Activated CD4-positive, alpha-beta T cell treated with anti-CD3 and anti-CD28 coated beads, Interleukin-2, amount 50 U/mL, for 16 hours (primary cell): ENCODE data around the gene ITIH6.

Experiments
- DNase-seq: peaks from one replicate; pipeline ENCODE4 v3.0.0-alpha.2; 2020

Gene ITIH6

DNA sequence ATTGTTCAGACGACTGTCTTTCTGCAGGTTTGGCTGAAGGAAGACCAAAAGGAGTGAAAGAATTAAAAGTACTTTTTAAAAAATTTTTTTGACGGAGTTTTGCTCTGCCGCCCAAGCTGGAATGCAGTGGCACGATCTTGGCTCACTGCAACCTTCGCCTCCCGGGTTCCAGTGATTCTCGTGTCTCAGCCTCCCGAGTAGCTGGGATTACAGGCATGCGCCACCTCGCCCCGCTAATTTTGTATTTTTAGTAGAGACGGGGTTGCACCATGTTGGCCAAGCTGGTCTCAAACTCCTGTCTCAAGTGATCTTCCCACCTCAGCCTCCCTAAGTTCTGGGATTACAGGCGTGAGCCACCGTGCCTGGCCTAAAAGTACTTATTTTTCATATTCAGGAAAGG is 86.3 kb downstream of the ITIH6 start:
- DNase-seq: no peak

DNA sequence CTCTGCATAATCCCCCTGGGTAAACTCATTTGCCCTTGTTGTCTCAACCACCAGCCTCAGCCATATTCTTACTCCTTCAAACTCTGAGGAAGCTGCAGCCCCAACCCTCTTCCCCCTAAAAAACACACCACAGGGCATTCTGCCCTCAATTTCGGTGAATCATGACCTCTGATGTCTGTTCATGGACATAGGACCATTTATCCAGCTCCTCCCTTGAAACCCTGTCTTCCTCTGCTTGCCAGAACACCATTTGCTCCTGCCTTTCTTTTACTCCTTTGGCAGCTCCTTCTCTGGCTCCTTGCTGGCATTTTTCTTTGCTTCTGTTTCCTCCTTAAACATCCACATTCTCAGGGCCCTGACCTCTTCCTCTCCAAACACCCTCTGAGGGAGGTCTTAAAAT is 87.1 kb downstream of the ITIH6 start:
- DNase-seq: no peak

DNA sequence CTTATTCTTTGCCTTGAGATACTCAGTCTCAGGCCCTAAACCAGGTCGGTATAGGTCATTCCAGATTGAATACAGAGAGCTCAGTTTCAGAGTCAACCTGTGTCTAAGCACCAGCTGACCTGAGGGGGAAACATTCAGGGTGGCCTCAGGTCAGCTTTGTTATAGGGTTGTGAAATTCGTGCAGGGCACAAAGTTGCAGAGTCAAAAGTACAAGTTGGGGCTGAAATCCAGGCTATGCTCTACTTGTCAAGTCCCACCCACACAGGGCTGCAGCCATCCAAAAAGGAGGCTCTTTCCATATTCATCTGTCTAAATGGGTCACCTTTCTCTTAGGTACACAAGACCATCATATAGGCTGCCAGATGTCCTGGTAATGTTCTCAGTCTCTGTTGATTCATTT is 89.7 kb downstream of the ITIH6 start:
- DNase-seq: no peak
